ENCODE measurements around the gene IDE. TPM values are rescaled to one million over a fixed set of nuclear protein-coding genes. Genes with fewer than 3 reads are reported as not detected.
A peak's percentile ranks its signal among the peaks of the same experiment; 100 is the strongest.

IDE gene
- total and polyA plus RNA-seq, 10 of the 15 experiments (the other 5 are each of a cell fraction or from before 2014, with no cell fraction given): 11.6 to 54.5 (median 33.6) TPM

GRCh38 chr10:92572362-92573090 is 1.4 kb downstream of the IDE start:
- ChIA-PET SMC1A (ENCODE audit: uncharacterized antibody, unreplicated experiment) (interaction anchor here (0.9 to 10.3 kb wide), 15 partner anchors 9 to 484 kb away, joined by 3 to 106 read pairs (median 4); partner anchors contain the start of genes EXOC6 and KIF11), RAD21 (ENCODE audit: unreplicated experiment) (interaction anchor here (0.9 to 5.9 kb wide), 7 partner anchors 10 to 777 kb away, joined by 3 to 69 read pairs (median 3); no protein-coding TSS in a partner anchor), CTCF (interaction anchor here (0.6 to 9.2 kb wide), 11 partner anchors 18 to 476 kb away, joined by 3 to 179 read pairs (median 5); no protein-coding TSS in a partner anchor), POLR2A (interaction anchor here (0.6 to 2.5 kb wide), 4 partner anchors 18 to 623 kb away, joined by 3 to 8 read pairs (median 3); partner anchors contain the start of gene KIF11)
- WGBS (ENCODE audit: insufficient coverage, insufficient replicate concordance, low lambda C conversion rate, missing lambda C conversion rate): 58% methylated on average over 8 of the region's 8 CpGs
- BruUV-seq (replicated peaks): TSS peak; percentile 75
- Histone ChIP-seq H3K79me2 (ENCODE audit: control insufficient read depth, insufficient read depth, low read length) (peaks cover 45% of the 10 kb centered on the region), H3K4me3 (peak overlapping the region; percentile 82), H3K27ac (ENCODE audit: control insufficient read depth, insufficient read depth) (no peak overlapping the region; the same call in 1 of the 2 replicates), H4K20me1 (ENCODE audit: control insufficient read depth, insufficient read depth) (no peaks in the 10 kb centered on the region), H2AFZ (ENCODE audit: control insufficient read depth, low read depth, low read length) (no peak overlapping the region; the same call in 1 of the 2 replicates), H3K4me1 (ENCODE audit: control insufficient read depth, insufficient read depth, low read length) (peaks cover 10% of the 10 kb centered on the region), H3K36me3 (ENCODE audit: control insufficient read depth in 2 of 2, insufficient read depth in 2 of 2, low read length in 1 of 2) (no peaks in the 10 kb centered on the region; a peak in 1 of 4 replicates), H3K4me2 (ENCODE audit: control insufficient read depth, insufficient read depth) (peak overlapping the region; percentile 85), H3K9me3 (replicated peaks; ENCODE audit: control insufficient read depth, insufficient read depth, low read length) (no peaks in the 10 kb centered on the region), H3K27me3 (replicated peaks in 1 of 2; ENCODE audit: control insufficient read depth in 2 of 2, insufficient read depth in 2 of 2, low read length in 1 of 2) (no peaks in the 10 kb centered on the region), H3K9ac (ENCODE audit: control insufficient read depth, insufficient read depth, low read length) (peak overlapping the region; percentile 76)
- no peak for ATAC-seq
- intact Hi-C loops (cut with micrococcal nuclease; ENCODE audit: unreplicated experiment): loop anchor here (10.0 kb wide), 1 partner anchor 488 kb away; no protein-coding TSS in a partner anchor
- no peak for DNase-seq (ENCODE audit: low read depth, low spot score)
- FAIRE-seq: no peak
- in situ Hi-C loops (cut with MboI): loop anchor here (5.0 kb wide), 1 partner anchor 55 kb away; no protein-coding TSS in a partner anchor
- no peak for TF ChIP-seq MXI1 (IDR thresholded peaks at IDR 0.05; ENCODE audit: low read depth, low read length)
- no peak for TF ChIP-seq SMARCA5 (IDR thresholded peaks at IDR 0.05)
- no peak for TF ChIP-seq ZNF217 (IDR thresholded peaks at IDR 0.05)
- TF ChIP-seq NFYA (IDR thresholded peaks at IDR 0.05; ENCODE audit: borderline replicate concordance, low read depth, low read length): no peak
- no peak for TF ChIP-seq HDAC6 (IDR thresholded peaks at IDR 0.05; ENCODE audit: unreplicated experiment)
- TF ChIP-seq, protein P1, sequence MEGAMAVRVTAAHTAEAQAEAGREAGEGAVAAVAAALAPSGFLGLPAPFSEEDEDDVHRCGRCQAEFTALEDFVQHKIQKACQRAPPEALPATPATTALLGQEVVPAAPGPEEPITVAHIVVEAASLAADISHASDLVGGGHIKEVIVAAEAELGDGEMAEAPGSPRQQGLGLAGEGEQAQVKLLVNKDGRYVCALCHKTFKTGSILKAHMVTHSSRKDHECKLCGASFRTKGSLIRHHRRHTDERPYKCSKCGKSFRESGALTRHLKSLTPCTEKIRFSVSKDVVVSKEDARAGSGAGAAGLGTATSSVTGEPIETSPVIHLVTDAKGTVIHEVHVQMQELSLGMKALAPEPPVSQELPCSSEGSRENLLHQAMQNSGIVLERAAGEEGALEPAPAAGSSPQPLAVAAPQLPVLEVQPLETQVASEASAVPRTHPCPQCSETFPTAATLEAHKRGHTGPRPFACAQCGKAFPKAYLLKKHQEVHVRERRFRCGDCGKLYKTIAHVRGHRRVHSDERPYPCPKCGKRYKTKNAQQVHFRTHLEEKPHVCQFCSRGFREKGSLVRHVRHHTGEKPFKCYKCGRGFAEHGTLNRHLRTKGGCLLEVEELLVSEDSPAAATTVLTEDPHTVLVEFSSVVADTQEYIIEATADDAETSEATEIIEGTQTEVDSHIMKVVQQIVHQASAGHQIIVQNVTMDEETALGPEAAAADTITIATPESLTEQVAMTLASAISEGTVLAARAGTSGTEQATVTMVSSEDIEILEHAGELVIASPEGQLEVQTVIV (IDR thresholded peaks at IDR 0.05; ENCODE audit: borderline replicate concordance, partially characterized antibody): no peak
- TF ChIP-seq, protein P2, sequence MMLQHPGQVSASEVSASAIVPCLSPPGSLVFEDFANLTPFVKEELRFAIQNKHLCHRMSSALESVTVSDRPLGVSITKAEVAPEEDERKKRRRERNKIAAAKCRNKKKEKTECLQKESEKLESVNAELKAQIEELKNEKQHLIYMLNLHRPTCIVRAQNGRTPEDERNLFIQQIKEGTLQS (IDR thresholded peaks at IDR 0.05; ENCODE audit: borderline replicate concordance, extremely low read depth, low read depth, low read length): no peak
- no peak for TF ChIP-seq BCL3 (IDR thresholded peaks at IDR 0.05; ENCODE audit: borderline replicate concordance, insufficient read depth, low read depth, low read length, poor library complexity, severe bottlenecking)
- no peak for TF ChIP-seq FOXK2 (IDR thresholded peaks at IDR 0.05)
- TF ChIP-seq KDM1A (IDR thresholded peaks at IDR 0.05; ENCODE audit: borderline replicate concordance): no peak
- TF ChIP-seq HDAC2 (IDR thresholded peaks at IDR 0.05): no peak
- no peak for TF ChIP-seq BACH1 (IDR thresholded peaks at IDR 0.05; ENCODE audit: borderline replicate concordance)
- TF ChIP-seq, protein P3, sequence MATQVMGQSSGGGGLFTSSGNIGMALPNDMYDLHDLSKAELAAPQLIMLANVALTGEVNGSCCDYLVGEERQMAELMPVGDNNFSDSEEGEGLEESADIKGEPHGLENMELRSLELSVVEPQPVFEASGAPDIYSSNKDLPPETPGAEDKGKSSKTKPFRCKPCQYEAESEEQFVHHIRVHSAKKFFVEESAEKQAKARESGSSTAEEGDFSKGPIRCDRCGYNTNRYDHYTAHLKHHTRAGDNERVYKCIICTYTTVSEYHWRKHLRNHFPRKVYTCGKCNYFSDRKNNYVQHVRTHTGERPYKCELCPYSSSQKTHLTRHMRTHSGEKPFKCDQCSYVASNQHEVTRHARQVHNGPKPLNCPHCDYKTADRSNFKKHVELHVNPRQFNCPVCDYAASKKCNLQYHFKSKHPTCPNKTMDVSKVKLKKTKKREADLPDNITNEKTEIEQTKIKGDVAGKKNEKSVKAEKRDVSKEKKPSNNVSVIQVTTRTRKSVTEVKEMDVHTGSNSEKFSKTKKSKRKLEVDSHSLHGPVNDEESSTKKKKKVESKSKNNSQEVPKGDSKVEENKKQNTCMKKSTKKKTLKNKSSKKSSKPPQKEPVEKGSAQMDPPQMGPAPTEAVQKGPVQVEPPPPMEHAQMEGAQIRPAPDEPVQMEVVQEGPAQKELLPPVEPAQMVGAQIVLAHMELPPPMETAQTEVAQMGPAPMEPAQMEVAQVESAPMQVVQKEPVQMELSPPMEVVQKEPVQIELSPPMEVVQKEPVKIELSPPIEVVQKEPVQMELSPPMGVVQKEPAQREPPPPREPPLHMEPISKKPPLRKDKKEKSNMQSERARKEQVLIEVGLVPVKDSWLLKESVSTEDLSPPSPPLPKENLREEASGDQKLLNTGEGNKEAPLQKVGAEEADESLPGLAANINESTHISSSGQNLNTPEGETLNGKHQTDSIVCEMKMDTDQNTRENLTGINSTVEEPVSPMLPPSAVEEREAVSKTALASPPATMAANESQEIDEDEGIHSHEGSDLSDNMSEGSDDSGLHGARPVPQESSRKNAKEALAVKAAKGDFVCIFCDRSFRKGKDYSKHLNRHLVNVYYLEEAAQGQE (IDR thresholded peaks at IDR 0.05; ENCODE audit: low read depth, low read length): no peak
- no peak for TF ChIP-seq TARDBP (IDR thresholded peaks at IDR 0.05; ENCODE audit: borderline replicate concordance)
- TF ChIP-seq MYB (IDR thresholded peaks at IDR 0.05; ENCODE audit: borderline replicate concordance, low read depth, low read length): no peak

All from GM12878 (cell line).